ENCODE data around the gene RTN3. TPM values are rescaled to one million over a fixed set of nuclear protein-coding genes. Genes with fewer than 3 reads are reported as not detected.
A peak's percentile ranks its signal among the peaks of the same experiment; 100 is the strongest.
"Not testable (repeated sequence)": the region's sequence is repeated elsewhere in the genome, so short reads cannot be mapped to it uniquely, and the experiment has no call there.

Gene RTN3
- polyA plus RNA-seq, 3 donors from 2014 or later, result 47.8 to 87.9 (median 62.6) TPM

DNA sequence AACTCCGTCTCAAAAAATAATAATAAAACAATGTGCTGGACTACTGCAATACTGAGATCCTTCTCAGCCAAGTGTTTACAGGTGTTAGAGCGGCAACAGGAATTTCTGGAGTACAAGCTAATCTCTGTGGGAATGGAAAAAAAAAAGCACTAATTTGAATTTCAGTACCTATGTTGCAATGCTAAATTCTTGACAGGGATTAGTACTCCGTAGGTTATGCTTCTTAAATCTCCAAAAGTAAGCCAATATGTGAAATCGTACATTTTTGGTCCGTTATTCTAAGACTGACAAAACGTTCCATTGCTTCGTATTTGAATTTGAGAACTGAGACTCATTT is 11.2 kb upstream of the RTN3 start:
- Mint-ChIP-seq H3K4me1 (peaks cover 30 to 43% of the 10 kb centered on the region in 2 donors), H3K27me3 (ENCODE audit: low read depth in 3 of 3) (peaks cover 0 to 3% (median 0%) of the 10 kb centered on the region in 3 donors), H3K4me3 (peak overlapping the region; percentile 72 to 88 (median 85)), H3K27ac (peak overlapping the region; percentile 32 to 91 (median 91)), H3K9me3 (no peaks in the 10 kb centered on the region), H3K36me3 (no peaks in the 10 kb centered on the region)
- DNase-seq, result no peak

DNA sequence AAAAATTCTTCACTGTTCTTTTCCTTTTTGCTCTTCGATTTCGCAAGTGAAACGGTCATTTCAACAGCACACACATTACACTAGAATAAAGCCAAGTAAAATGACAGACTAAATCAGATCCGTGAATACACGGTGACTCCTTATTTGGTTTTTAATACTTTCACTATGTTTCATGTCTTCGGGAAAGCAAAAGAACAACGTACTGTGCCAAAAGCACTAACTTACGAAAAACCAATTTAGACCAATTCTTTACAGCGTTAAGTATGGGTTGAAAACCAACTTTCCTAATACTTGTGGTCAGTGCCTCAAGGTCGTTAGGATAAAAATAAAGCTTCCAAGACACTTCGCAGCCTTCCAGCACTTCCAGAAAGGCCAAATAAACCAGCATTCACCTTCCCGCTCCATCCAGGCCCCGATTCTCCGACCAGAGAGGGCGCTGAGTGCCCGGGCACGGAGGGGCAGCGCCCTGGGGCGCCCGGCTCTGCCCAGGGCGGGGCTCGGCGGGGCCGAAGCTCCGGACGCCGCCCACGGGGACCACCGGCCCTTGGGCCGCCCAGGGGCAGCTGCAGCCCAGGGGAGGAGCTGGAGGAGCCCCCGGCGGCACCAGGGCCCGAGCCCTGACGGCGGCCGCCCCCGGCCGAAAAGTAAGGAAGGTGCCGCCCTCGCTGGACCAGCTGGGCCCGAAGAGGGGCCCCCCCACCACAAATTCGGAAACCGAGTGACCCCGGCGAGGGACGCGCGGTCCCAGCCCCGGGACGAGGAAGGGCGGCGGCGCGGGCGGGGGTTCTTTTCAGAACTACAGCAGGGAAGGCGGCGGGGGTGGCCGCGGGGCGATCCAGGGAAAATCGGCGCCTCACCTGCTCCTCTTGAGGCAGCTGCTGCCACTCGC is 10.6 kb upstream of the RTN3 start:
- DNase-seq, result peak; percentile 24 to 34 (median 27)
- Mint-ChIP-seq H3K9me3 (no peaks in the 10 kb centered on the region), H3K36me3 (no peaks in the 10 kb centered on the region), H3K4me3 (peak overlapping the region; percentile 81 to 88 (median 85)), H3K4me1 (peaks cover 27 to 37% of the 10 kb centered on the region in 2 donors), H3K27me3 (ENCODE audit: low read depth in 3 of 3) (peaks cover 0 to 3% (median 0%) of the 10 kb centered on the region in 3 donors), H3K27ac (peak overlapping the region; percentile 32 to 91 (median 91))

DNA sequence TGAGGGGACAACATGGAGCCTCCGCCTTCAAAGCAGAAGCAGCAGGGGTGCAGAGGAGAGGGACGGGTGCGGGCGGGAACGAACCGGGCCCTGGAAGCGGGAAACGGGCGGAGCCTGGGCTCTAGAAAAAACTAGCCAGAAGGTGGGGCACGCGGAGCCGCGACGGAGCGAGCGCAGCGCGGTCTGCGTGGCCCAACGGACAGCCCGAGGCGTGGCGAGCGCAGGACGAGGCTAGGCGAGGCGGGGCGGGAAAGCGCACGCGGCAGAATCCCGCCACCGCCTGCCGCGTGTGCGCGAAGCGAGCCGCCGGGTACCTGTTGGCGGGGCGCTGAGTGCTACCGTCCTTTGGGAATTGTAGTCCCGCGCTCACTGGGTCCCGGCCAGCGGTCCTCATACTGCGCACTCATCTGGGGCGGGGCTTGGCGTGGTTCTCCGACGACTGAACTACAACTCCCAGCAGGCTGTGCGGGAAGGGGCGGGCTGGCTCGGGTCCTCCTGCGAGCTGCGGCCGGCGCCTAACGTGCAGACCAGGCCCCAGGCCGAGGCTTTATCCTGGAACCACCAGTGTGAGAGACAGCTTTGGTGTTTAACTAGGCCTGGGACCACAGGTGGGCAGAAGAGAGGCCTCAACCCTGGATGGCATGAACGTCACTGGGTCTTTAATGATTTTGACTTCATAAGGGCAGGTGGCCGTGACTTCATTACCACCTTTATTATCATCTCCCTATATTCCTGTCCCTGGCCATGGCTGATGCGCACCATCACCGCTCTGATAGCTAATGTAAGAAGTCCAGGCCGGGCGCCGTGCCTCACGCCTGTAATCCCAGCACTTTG is 9.8 kb upstream of the RTN3 start, which contains the start of gene ATL3:
ATL3 (minus strand) TSS at position 55 of the 834 bp plus-strand sequence; CDS start at position 14, 41 bp downstream.
- H3K27me3 Mint-ChIP-seq (ENCODE audit: low read depth in 3 of 3), result peaks cover 0 to 3% (median 0%) of the 10 kb centered on the region in 3 donors
- peak within 1 kb of the TSS; percentile 32 to 91 (median 91) for H3K27ac Mint-ChIP-seq
- DNase-seq, result peak; percentile 91 to 92 (median 91)
- peak within 1 kb of the TSS; percentile 81 to 88 (median 85) for H3K4me3 Mint-ChIP-seq
- H3K36me3 Mint-ChIP-seq, result no peaks in the 10 kb centered on the region
- H3K4me1 Mint-ChIP-seq, result peaks cover 27 to 36% of the 10 kb centered on the region in 2 donors
- no peaks in the 10 kb centered on the region for H3K9me3 Mint-ChIP-seq

GRCh38 chr11:63672156-63672463 is 9.2 kb upstream of the RTN3 start:
- H3K4me3 Mint-ChIP-seq, result peak overlapping the region; percentile 56 to 84 (median 82)
- peak overlapping the region in 5 of 6 donors; percentile 57 to 84 (median 79) for H3K27ac Mint-ChIP-seq
- H3K36me3 Mint-ChIP-seq, result no peaks in the 10 kb centered on the region
- H3K9me3 Mint-ChIP-seq, result no peaks in the 10 kb centered on the region
- H3K4me1 Mint-ChIP-seq, result peaks cover 27 to 36% of the 10 kb centered on the region in 2 donors
- H3K27me3 Mint-ChIP-seq (ENCODE audit: low read depth in 3 of 3), result peaks cover 0 to 3% (median 0%) of the 10 kb centered on the region in 3 donors
- DNase-seq, result no peak

DNA sequence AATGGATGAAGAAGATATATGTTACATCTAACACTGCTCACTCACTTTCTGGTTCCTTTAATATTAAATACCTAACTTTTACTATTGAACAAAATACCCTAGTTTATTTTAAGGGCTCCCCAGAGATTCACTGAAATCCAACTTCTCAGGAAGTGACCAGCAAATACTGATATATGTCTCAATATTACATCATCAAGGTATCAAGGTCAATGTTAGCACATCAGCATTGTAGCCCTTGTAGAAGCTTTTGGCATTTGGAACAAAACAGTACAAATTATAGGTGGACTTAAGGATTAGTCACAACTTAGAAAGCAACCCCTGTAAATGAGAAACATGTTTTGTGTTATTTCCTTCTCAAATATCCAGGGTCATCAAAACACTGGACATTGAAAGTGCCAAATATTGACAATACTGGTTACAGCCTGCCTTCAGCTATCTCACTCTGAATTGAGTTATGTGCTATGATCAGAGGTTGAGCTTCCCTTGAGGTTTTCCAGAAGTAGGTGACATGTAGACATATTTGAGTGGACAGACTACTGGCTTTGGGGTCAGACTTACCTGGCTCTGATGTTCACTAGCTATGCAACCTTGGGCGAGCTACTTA is 8.3 kb upstream of the RTN3 start:
- Mint-ChIP-seq H3K9me3 (no peaks in the 10 kb centered on the region), H3K4me1 (peaks cover 23 to 30% of the 10 kb centered on the region in 2 donors), H3K36me3 (no peaks in the 10 kb centered on the region), H3K27me3 (ENCODE audit: low read depth in 3 of 3) (peaks cover 0 to 3% (median 0%) of the 10 kb centered on the region in 3 donors), H3K27ac (peak overlapping the region in 3 of 6 donors; percentile 17 to 43 (median 19)), H3K4me3 (peak overlapping the region in 4 of 5 donors; percentile 45 to 66 (median 58))
- no peak for DNase-seq

- no peaks in the 10 kb centered on the region for H3K36me3 Mint-ChIP-seq
- DNase-seq, result no peak
- no peak overlapping the region for H3K4me3 Mint-ChIP-seq
- no peak overlapping the region for H3K27ac Mint-ChIP-seq
- H3K4me1 Mint-ChIP-seq, result peaks cover 17 to 25% of the 10 kb centered on the region in 2 donors
- no peaks in the 10 kb centered on the region for H3K9me3 Mint-ChIP-seq
- H3K27me3 Mint-ChIP-seq (ENCODE audit: low read depth in 3 of 3), result peaks cover 0 to 3% (median 0%) of the 10 kb centered on the region in 3 donors
Measured at GRCh38 chr11:63673579-63673978, 7.7 kb upstream of the RTN3 start.

DNA sequence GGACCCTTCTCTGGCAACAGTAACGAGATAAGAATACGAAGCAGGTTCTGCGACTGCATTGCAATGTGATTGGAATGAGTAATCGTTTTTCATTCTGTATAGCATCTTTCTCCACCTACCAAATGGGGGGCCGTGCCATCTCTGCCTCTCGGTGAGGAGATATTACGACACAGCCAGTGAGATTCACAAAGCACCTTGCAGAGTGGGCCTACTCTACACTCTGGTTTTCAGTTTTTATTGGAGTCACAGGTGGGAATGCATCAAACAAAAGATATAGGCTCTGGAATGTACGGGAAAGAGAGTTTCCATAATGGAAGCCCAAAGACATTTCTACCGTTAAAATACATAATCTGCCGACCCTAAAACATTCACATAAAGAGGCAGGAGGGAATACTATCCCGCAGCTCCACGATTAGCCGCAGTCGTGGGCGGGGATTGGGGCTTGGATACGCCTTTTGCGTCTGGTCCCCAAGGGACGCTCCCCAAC is 423 bp upstream of the RTN3 start:
- Mint-ChIP-seq H3K4me1 (peaks cover 23 to 29% of the 10 kb centered on the region in 2 donors), H3K36me3 (no peaks in the 10 kb centered on the region), H3K27me3 (ENCODE audit: low read depth in 3 of 3) (peaks cover 6 to 7% (median 7%) of the 10 kb centered on the region in 3 donors), H3K9me3 (no peaks in the 10 kb centered on the region), H3K27ac (peak overlapping the region; percentile 63 to 92 (median 84)), H3K4me3 (peak overlapping the region; percentile 88 to 99 (median 91))
- DNase-seq, result no peak

- DNase-seq, result no peak
- Mint-ChIP-seq H3K4me3 (peak overlapping the region; percentile 88 to 99 (median 91)), H3K4me1 (peaks cover 23 to 29% of the 10 kb centered on the region in 2 donors), H3K9me3 (no peaks in the 10 kb centered on the region), H3K27me3 (ENCODE audit: low read depth in 3 of 3) (peaks cover 6 to 7% (median 7%) of the 10 kb centered on the region in 3 donors), H3K27ac (peak overlapping the region; percentile 61 to 95 (median 80)), H3K36me3 (no peaks in the 10 kb centered on the region)
Measured at GRCh38 chr11:63682066-63683021, 1.0 kb downstream of the RTN3 start.

GRCh38 chr11:63683133-63683991 is 2.1 kb downstream of the RTN3 start:
- Mint-ChIP-seq H3K9me3 (no peaks in the 10 kb centered on the region), H3K4me3 (peak overlapping the region; percentile 88 to 99 (median 91)), H3K4me1 (peaks cover 23 to 34% of the 10 kb centered on the region in 2 donors), H3K27me3 (ENCODE audit: low read depth in 3 of 3) (peaks cover 6 to 9% (median 7%) of the 10 kb centered on the region in 3 donors), H3K36me3 (no peaks in the 10 kb centered on the region), H3K27ac (peak overlapping the region in 4 of 6 donors; percentile 5 to 52 (median 14))
- DNase-seq, result no peak

GRCh38 chr11:63685158-63685721 is 3.9 kb downstream of the RTN3 start:
- not testable (repeated sequence) for H3K9me3 Mint-ChIP-seq; H3K36me3 Mint-ChIP-seq; H3K27ac Mint-ChIP-seq; H3K4me3 Mint-ChIP-seq; DNase-seq; H3K27me3 Mint-ChIP-seq (ENCODE audit: low read depth in 3 of 3)
- peaks cover 24 to 34% of the 10 kb centered on the region in 2 donors for H3K4me1 Mint-ChIP-seq

- no peak for DNase-seq
- peaks cover 0 to 3% (median 1%) of the 10 kb centered on the region in 3 donors for H3K27me3 Mint-ChIP-seq (ENCODE audit: low read depth in 3 of 3)
- H3K36me3 Mint-ChIP-seq, result no peaks in the 10 kb centered on the region
- no peak overlapping the region for H3K4me3 Mint-ChIP-seq
- no peaks in the 10 kb centered on the region for H3K9me3 Mint-ChIP-seq
- H3K27ac Mint-ChIP-seq, result no peak overlapping the region
- H3K4me1 Mint-ChIP-seq, result peaks cover 17 to 21% of the 10 kb centered on the region in 2 donors
Measured at GRCh38 chr11:63686926-63687325, 5.6 kb downstream of the RTN3 start.

Data from immature natural killer cell (primary cell).